Transverse colon (tissue), 4 donors: Measurements from ENCODE around the gene LIX1. TPM values are rescaled to one million over a fixed set of nuclear protein-coding genes. Genes with fewer than 3 reads are reported as not detected.

Experiments
- DNase-seq: peaks from one replicate; pipeline ENCODE4 v3.0.0-alpha.2; 2019
- H3K27ac ChIP-seq, 4 donors: fragments of 200-600 bp; sonication (generic); 2 replicates each; pipeline ENCODE4 v1.5.1; 2016 to 2018; ENCODE audit warnings: inconsistent platforms in 4 of 4
- H3K27me3 ChIP-seq: fragments of 200-600 bp; sonication (generic); 2 replicates; pipeline ENCODE4 v1.5.1; 2017; ENCODE audit warnings: inconsistent platforms
- H3K36me3 ChIP-seq, 4 donors: fragments of 200-600 bp; sonication (generic); 2 replicates each; pipeline ENCODE4 v1.5.1; 2017 to 2019; ENCODE audit warnings: inconsistent platforms in 4 of 4
- H3K4me1 ChIP-seq, 4 donors: fragments of 200-600 bp; sonication (generic); 2 replicates each; pipeline ENCODE4 v1.5.1; 2017 to 2020; ENCODE audit warnings: inconsistent platforms in 4 of 4
- H3K4me3 ChIP-seq, 4 donors: fragments of 200-600 bp; sonication (generic); 1 replicate in 1 of 4; 2 replicates in 3 of 4; pipeline versions ENCODE4 v1.5.1 to v1.6.1; 2017 to 2019; ENCODE audit warnings: inconsistent platforms in 4 of 4
- H3K9me3 ChIP-seq, 2 donors: fragments of 200-600 bp; sonication (generic); 2 replicates each; pipeline ENCODE4 v1.5.1; 2017 to 2019; ENCODE audit warnings: inconsistent platforms in 2 of 2
- CTCF ChIP-seq, 5 experiments: fragments of 200-600 bp in 3 of 5; fragments of 450-650 bp in 2 of 5; sonication (generic) in 3 of 5; IDR thresholded peaks; 1 replicate in 2 of 5; 2 replicates in 3 of 5; pipeline ENCODE4 v1.5.1; 2016 to 2017; ENCODE audit warnings: antibody characterized with exemption in 5 of 5, inconsistent platforms in 3 of 5, mild to moderate bottlenecking in 2 of 5, moderate library complexity in 1 of 5
- EP300 ChIP-seq: sonication (generic); formaldehyde crosslinking; IDR thresholded peaks from one replicate; pipeline ENCODE4 v1.6.1; 2017; ENCODE audit warnings: antibody characterized with exemption, low read depth
- POLR2A ChIP-seq: fragments of 450-650 bp; IDR thresholded peaks from one replicate; pipeline ENCODE4 v1.6.1; 2016; ENCODE audit warnings: antibody characterized with exemption, mild to moderate bottlenecking, moderate library complexity
- POLR2AphosphoS5 ChIP-seq, 3 donors: sonication (generic); formaldehyde crosslinking; IDR thresholded peaks; one replicate each; pipeline ENCODE4 v1.6.1; 2016; ENCODE audit warnings: antibody characterized with exemption in 3 of 3
- WGBS, 2 donors: methylation state at CpG; one replicate each; pipeline ENCODE4 v1.1.5; 2018; ENCODE audit warnings: low coverage in 1 of 2; 5-methylcytosine and 5-hydroxymethylcytosine counted together
- in situ Hi-C, 4 donors: fragments of 200-750 bp; cut with MboI; loops; one replicate each; pipeline versions ENCODE4 v1.15.0 to v1.15.1; 2017; ENCODE audit warnings: low sequenced_read_pairs in 3 of 4, low pct_ligation_motif_present in 1 of 4, low pct_unique_long_range_greater_than_20kb in 1 of 4
- intact Hi-C: fragments of 100-400 bp; cut with DNase I; formaldehyde crosslinking; loops from one replicate; pipeline ENCODE4 v1.15.1; 2023; ENCODE audit warnings: low total_unique reads
- total RNA-seq, 4 donors: library from RNA; depleted of rRNA; stranded (reverse); fragments of >200 nt; gene quantifications; one replicate each; pipeline ENCODE4 v1.1.0, GENCODE V29; 2016

LIX1 gene
- total RNA-seq, 4 donors from 2014 or later = 0.16 to 0.41 TPM; not detected in 2

- Histone ChIP-seq H3K27ac (no peak overlapping the region), H3K9me3 (no peaks in the 10 kb centered on the region), H3K4me3 (no peak overlapping the region), H3K27me3 (no peaks in the 10 kb centered on the region), H3K4me1 (peaks cover 0 to 2% (median 0%) of the 10 kb centered on the region in 4 donors), H3K36me3 (no peaks in the 10 kb centered on the region)
- in situ Hi-C loops (no loop called here), intact Hi-C loops (no loop called here)
- WGBS, 2 donors = 95% methylated on average over 3 of the region's 3 CpGs; no CpG with 5 or more reads in 1 of the 2 donors
- TF ChIP-seq POLR2A (no peak), EP300 (no peak), POLR2AphosphoS5 (IDR thresholded peaks at IDR 0.05) (no peak), CTCF (IDR thresholded peaks at IDR 0.05) (no peak)
- DNase-seq = no peak
Measured at GRCh38 chr5:97090944-97091343, 51.5 kb downstream of the LIX1 start.

- in situ Hi-C loops (no loop called here), intact Hi-C loops (no loop called here)
- H3K27me3 ChIP-seq = no peaks in the 10 kb centered on the region
- WGBS, 2 donors = 84 to 88% methylated on average over 5 to 6 of the region's 6 CpGs
- H3K27ac ChIP-seq = no peak overlapping the region
- no peak for DNase-seq
- H3K9me3 ChIP-seq = no peaks in the 10 kb centered on the region
- H3K36me3 ChIP-seq = no peaks in the 10 kb centered on the region
- H3K4me1 ChIP-seq = no peaks in the 10 kb centered on the region
- TF ChIP-seq POLR2A = no peak
- no peak for TF ChIP-seq POLR2AphosphoS5 (IDR thresholded peaks at IDR 0.05)
- no peak for TF ChIP-seq CTCF (IDR thresholded peaks at IDR 0.05)
- TF ChIP-seq EP300 = no peak
- no peak overlapping the region for H3K4me3 ChIP-seq
Measured at GRCh38 chr5:97089149-97089801, 53.1 kb downstream of the LIX1 start.

DNA sequence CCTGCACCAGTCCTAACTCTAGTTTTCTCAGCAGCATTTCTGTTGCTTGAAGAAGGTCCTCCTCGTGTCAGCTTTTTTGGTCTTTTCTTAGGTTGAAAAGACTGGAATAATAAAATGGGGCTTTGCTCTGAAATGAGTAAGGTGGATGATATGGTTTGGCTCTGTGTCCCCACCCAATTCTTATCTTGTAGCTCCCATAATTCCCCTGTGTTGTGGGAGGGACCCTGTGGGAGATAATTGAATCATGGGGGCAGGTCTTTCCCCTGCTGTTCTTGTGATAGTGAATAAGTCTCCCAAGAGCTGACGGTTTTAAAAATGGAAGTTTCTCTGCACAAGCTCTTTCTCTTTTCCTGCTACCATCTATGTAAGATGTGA lies 53.6 kb downstream of the LIX1 start:
- Histone ChIP-seq H3K27ac (no peak overlapping the region), H3K4me1 (no peaks in the 10 kb centered on the region), H3K36me3 (no peaks in the 10 kb centered on the region), H3K27me3 (no peaks in the 10 kb centered on the region), H3K9me3 (no peaks in the 10 kb centered on the region), H3K4me3 (no peak overlapping the region)
- DNase-seq = no peak
- no peak for TF ChIP-seq POLR2AphosphoS5 (IDR thresholded peaks at IDR 0.05)
- TF ChIP-seq EP300 = no peak
- TF ChIP-seq CTCF (IDR thresholded peaks at IDR 0.05) = no peak
- TF ChIP-seq POLR2A = no peak
- in situ Hi-C loops = no loop called here
- 79 to 88% methylated on average over 2 of the region's 2 CpGs for WGBS, 2 donors
- intact Hi-C loops = no loop called here

DNA sequence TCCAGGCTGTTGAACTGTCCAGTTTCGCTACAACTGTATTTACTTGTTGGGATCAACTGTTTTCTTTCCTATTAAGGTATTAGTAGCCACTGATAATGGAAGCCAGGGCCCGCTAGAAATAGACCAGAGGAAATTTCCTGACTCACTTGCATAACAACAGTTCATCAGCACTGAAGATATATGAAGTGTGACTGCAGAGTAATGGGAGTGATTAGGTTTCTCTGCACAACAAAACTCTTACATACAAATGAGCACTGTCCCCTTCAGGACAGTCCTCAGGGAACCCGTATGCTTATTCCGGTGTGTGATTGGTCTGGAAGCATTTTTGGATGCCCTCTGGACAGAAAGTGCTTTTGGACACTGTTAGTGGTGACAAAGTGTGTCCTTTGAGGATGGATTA lies 55.3 kb downstream of the LIX1 start:
- TF ChIP-seq EP300 (no peak), POLR2AphosphoS5 (IDR thresholded peaks at IDR 0.05) (no peak), POLR2A (no peak), CTCF (IDR thresholded peaks at IDR 0.05) (no peak)
- Histone ChIP-seq H3K4me3 (no peak overlapping the region), H3K4me1 (no peaks in the 10 kb centered on the region), H3K27ac (no peak overlapping the region), H3K9me3 (no peaks in the 10 kb centered on the region), H3K36me3 (no peaks in the 10 kb centered on the region), H3K27me3 (no peaks in the 10 kb centered on the region)
- WGBS, 2 donors = 56 to 85% methylated on average over 2 to 4 of the region's 4 CpGs
- in situ Hi-C loops (no loop called here), intact Hi-C loops (no loop called here)
- DNase-seq = no peak
